GM19324 (cell line): ENCODE results near the gene GALNT17.
"Not testable (repeated sequence)": the region's sequence is repeated elsewhere in the genome, so short reads cannot be mapped to it uniquely, and the experiment has no call there.

Experiments used
- ATAC-seq: cut with Tn5 transposase; IDR thresholded peaks from one replicate; pipeline ENCODE4 v1.9.1; 2021; ENCODE audit warnings: mild to moderate bottlenecking, moderate library complexity; ENCODE audit not compliant: unreplicated experiment, low FRiP score

Gene GALNT17

DNA sequence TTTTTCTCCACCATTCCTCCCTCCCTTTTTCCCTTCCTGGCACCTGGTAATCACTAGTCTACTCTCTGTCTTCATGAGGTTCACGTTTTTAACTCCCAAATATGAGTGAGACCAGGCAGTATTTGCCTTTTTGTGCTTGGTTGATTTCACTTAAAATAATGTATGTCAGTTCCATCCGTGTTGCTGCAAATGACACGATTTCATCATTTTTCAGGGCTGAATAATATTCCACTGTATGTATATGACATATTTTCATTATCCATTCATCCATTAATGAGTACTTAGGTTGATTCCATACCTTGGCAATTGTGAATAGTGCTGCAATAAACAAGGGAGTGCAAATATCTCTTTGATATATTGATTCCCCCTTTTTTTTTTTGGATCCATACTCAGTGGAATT lies 25.8 kb downstream of the GALNT17 start:
- no peak for ATAC-seq

- ATAC-seq: no peak
Measured at GRCh38 chr7:71165708-71166107, 33.8 kb downstream of the GALNT17 start.

- ATAC-seq: no peak
Measured at GRCh38 chr7:71171476-71171875, 39.5 kb downstream of the GALNT17 start.

- no peak for ATAC-seq
Measured at GRCh38 chr7:71173955-71174354, 42.0 kb downstream of the GALNT17 start.

DNA sequence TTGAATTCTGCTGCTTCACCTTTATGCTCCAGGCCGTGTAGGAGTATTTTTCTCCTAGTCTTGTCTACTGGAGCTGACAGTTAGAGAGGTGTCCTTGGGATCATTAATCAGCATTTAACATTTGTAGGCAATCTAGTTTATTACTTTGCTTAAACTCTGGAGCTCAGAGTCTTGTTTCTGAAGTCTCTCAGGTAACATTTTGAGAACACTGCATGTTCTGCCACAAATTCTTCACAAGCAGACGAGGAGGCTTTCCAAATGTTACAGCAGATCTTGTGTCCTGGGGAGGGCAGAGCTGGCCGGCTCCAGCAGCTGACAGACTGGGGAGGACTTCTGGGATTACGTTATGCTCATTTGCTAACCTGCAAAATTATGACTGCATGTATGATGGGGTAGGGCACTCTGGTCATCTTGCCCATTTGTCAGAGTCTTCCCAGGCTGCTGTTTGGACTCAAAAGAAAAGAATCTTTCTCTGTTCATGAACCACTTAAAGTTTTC lies 50.5 kb downstream of the GALNT17 start:
- no peak for ATAC-seq

GRCh38 chr7:71184136-71184535 lies 52.2 kb downstream of the GALNT17 start:
- no peak for ATAC-seq

- ATAC-seq: no peak
Measured at GRCh38 chr7:71184609-71185008, 52.7 kb downstream of the GALNT17 start.

DNA sequence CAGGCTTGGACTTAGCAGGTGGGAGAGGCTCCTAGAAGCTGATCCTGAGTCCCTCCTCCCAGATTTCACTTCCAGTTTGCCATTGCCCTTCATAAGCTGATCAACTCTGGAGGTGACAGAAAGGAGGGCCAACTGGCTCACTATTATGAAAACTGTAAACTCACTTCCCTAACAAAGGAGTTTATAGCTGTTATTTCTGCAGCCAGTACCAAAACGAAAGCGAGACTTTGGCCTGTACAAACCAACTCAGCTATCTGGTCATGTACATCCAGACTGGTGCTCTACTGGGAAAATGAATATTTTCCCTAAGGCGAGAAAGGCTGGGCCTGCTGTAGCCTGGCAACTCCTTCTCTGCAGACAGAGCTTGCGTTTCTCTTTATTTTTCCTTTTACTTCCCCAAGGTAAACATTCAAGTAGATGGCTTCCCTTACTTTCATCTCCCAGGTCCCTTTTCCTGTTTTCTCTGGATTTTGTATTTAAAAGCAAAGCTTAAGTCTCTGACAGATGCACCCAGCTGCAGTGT lies 54.7 kb downstream of the GALNT17 start:
- no peak for ATAC-seq

DNA sequence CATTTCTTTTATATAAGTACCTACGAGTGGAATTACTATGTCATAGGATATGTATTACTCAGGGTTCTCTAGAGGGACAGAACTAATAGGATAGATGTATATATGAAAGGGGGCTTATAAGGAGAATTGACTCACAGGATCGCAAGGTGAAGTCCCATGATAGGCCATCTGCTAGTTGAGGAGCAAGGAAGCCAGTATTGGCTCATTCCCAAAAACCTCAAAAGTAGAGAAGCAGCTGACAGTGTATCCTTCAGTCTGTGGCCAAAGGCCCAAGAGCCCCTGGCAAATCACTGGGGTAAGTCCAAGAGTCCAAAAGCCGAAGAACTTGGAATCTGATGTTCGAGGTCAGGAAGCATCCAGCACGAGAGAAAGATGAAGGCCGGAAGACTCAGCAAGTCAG lies 59.8 kb downstream of the GALNT17 start:
- no peak for ATAC-seq

DNA sequence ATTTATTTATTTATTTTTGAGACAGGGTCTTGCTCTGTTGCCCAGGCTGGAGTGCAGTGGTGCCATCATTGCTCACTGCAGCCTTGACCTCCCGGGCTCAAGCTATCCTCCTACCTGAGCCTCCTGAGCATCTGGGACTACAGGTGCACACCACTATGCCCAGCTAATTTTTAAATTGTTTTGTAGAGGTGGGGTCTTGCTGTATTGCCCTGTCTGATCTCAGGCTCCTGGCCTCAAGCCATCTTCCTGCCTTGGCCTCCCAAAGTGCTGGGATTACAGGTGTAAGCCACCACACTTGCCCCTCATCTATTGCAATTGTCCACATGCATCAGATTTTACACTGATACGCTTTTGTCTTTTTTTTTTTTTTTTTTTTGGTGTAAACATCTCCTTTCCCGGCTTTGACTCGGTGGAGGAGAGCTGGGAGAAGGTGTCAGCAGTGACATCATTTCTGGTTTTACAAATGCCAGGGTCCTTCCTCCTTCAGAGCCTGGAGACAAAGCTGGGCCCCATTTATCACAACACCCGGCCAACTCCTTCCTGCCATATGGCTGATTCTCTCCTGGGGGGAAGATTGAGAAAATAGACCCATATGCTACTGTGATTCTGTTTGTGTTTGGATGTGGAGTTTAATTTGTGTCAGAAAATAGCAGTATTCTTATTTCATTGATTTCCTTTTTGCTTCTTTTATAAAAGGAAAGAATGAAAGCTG lies 61.3 kb downstream of the GALNT17 start:
- no peak for ATAC-seq

GRCh38 chr7:71198391-71198790 lies 66.4 kb downstream of the GALNT17 start:
- no peak for ATAC-seq

DNA sequence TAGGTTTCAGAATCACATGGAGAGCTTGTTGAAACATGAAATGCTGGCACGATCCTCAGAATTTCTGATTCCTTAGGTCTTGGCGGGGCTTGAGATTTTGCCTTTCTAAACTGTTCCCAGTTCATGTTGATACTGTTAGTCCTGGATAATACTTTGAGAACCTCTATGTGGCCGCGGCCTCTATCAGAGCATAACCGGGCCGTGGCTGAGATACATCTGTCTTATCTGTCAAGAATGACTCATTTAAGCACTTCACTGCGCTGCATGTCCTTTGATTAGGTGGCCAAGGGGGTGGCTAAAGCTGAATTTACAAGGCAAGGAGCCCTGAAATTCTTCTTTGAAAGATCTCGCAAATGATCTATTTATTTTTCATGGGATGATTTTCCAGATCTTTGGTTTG lies 66.9 kb downstream of the GALNT17 start:
- ATAC-seq: no peak

- no peak for ATAC-seq
Measured at GRCh38 chr7:71206184-71206583, 74.2 kb downstream of the GALNT17 start.

DNA sequence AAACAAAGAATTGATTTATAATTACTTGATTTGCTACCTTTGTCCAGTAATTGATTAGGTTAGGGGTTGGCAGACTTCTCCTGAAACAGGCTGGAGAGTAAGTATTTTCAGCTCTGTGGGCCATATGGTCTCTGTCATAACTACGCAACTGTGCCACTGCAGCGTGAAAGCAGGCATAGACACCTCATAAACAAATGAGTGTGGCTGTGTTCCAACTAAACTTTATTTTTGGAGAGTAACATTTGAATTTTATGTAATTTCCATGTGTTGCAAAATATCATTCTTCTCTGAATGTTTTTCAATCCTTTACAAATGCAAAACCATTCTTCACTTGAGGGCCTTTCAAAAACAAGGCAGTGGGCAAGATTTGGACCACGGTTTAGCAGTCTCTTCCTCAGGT lies 76.9 kb downstream of the GALNT17 start:
- ATAC-seq: no peak

DNA sequence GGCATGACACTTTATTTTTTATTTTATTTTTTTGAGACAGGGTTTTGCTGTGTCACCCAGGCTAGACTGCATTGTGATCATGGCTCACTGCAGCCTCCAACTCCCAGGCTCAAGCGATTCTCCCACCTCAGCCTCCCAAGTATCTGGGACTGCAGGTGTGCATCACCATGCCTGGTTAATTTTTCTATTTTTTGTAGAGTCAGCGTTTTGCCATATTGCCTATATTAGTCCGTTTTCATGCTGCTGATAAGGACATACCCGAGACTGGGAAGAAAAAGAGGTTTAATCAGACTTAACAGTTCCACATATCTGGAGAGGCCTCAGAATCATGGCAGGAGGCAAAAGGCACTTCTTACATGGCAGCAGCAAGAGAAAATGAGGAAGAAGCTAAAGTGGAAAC lies 77.5 kb downstream of the GALNT17 start:
- not testable (repeated sequence) for ATAC-seq

DNA sequence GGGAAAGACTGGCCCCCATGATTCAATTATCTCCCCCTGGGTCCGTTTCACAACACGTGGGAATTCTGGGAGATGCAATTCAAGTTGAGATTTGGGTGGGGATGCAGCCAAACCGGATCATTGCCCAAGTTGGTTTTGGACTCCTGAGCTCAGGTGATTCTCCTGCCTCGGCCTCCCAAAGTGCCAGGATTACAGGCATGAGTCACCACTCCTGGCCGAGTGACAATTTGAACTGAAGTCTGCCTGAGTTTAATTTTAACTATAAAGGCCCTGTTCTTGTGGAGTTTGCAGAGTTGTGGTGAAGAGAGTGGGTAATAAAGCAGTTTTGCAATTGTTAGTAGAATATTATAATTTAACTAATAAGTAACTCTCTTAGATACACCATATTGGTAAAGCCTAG lies 78.3 kb downstream of the GALNT17 start:
- no peak for ATAC-seq

- ATAC-seq: not testable (repeated sequence)
Measured at GRCh38 chr7:71212433-71212832, 80.5 kb downstream of the GALNT17 start.

- no peak for ATAC-seq
Measured at GRCh38 chr7:71216211-71216610, 84.3 kb downstream of the GALNT17 start.

- ATAC-seq: no peak
Measured at GRCh38 chr7:71220210-71220695, 88.3 kb downstream of the GALNT17 start.

- no peak for ATAC-seq
Measured at GRCh38 chr7:71221049-71221448, 89.1 kb downstream of the GALNT17 start.

GRCh38 chr7:71221549-71221948 lies 89.6 kb downstream of the GALNT17 start:
- no peak for ATAC-seq

- no peak for ATAC-seq
Measured at GRCh38 chr7:71227126-71227525, 95.2 kb downstream of the GALNT17 start.
